Glutamatergic neuron (in vitro differentiated cells): ENCODE data around the gene TRAF1. TPM values are rescaled to one million over a fixed set of nuclear protein-coding genes. Genes with fewer than 3 reads are reported as not detected.

Source experiments
- DNase-seq: peaks from one replicate; pipeline ENCODE4 v3.0.0; 2022
- H3K27ac Mint-ChIP-seq: one replicate; pipeline ENCODE4 v1.8.0; 2020; ENCODE audit warnings: mild to moderate bottlenecking, mixed read lengths, inconsistent platforms; ENCODE audit not compliant: unreplicated experiment
- H3K27me3 Mint-ChIP-seq: one replicate; pipeline ENCODE4 v1.8.0; 2020; ENCODE audit warnings: mild to moderate bottlenecking, moderate library complexity, mixed read lengths, inconsistent platforms; ENCODE audit not compliant: unreplicated experiment
- H3K36me3 Mint-ChIP-seq: one replicate; pipeline ENCODE4 v1.8.0; 2020; ENCODE audit warnings: mild to moderate bottlenecking, mixed read lengths, inconsistent platforms; ENCODE audit not compliant: unreplicated experiment
- H3K4me1 Mint-ChIP-seq: one replicate; pipeline ENCODE4 v1.8.0; 2020; ENCODE audit warnings: mild to moderate bottlenecking, low read depth, mixed read lengths, inconsistent platforms; ENCODE audit not compliant: unreplicated experiment
- H3K4me3 Mint-ChIP-seq: one replicate; pipeline ENCODE4 v1.8.0; 2020; ENCODE audit warnings: mild to moderate bottlenecking, mixed read lengths, inconsistent platforms; ENCODE audit not compliant: unreplicated experiment
- H3K9me3 Mint-ChIP-seq: one replicate; pipeline ENCODE4 v1.8.0; 2020; ENCODE audit warnings: mild to moderate bottlenecking, moderate library complexity, mixed read lengths, inconsistent platforms; ENCODE audit not compliant: unreplicated experiment
- total RNA-seq: library from RNA; stranded (reverse); fragmentation: NEBNext Ultra II Directional; extraction: Animal tissue kit (Norgen Biotek cat#: 25700); gene quantifications from one replicate; pipeline ENCODE4 v1.2.1, GENCODE V29; 2021; ENCODE audit not compliant: unreplicated experiment
- TF ChIP-seq, protein P1 (sequence below): fragments of 200-600 bp; sonication (generic); IDR thresholded peaks from one replicate; pipeline ENCODE4 v1.5.0; 2021; ENCODE audit not compliant: partially characterized antibody, unreplicated experiment

Gene TRAF1
- total RNA-seq, 1 donor from 2014 or later = 1.6 TPM

DNA sequence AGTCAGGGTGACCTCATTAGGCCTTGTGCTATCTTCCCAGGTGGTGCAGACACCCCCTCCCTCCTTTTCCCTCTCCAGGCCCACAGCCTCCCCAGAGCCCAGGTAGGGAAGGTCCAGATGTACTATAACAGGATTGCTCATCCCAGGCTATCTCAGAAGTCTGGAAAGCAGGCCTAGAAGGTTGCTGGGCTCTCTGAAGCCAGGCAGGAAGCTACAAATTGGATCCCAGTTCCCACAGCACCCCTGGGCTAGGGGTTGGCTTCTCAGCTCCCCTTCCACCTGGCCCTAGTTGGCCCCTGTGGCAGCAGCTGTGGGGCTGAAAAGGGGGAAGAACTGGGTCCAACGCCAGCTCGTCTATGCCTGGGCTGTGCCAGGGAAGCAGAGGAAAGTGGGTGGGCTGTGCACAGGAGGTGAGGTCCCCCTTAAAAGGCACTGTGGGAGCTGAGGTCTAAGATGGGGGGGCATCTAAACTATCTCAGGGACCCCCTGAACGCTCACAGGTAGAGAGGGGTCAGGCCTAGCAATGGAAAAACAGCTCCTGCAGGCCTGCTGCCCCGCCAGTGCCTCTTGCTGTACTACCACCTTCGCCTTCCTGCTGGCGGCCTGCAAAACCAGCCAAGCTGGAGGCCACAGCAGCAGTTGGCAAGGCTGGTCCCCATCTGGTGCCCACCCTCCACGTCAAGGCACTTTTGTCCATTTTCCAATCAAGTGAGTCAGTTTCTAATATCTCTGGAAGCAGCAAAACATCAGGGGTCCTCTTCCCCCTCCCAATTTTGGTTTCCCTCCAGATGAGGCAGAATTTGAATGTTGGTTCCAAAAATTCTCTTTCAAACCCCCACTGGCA lies 70.5 kb downstream of the TRAF1 start:
- Mint-ChIP-seq H3K9me3 (no peaks in the 10 kb centered on the region), H3K27me3 (peaks cover 10% of the 10 kb centered on the region)

DNA sequence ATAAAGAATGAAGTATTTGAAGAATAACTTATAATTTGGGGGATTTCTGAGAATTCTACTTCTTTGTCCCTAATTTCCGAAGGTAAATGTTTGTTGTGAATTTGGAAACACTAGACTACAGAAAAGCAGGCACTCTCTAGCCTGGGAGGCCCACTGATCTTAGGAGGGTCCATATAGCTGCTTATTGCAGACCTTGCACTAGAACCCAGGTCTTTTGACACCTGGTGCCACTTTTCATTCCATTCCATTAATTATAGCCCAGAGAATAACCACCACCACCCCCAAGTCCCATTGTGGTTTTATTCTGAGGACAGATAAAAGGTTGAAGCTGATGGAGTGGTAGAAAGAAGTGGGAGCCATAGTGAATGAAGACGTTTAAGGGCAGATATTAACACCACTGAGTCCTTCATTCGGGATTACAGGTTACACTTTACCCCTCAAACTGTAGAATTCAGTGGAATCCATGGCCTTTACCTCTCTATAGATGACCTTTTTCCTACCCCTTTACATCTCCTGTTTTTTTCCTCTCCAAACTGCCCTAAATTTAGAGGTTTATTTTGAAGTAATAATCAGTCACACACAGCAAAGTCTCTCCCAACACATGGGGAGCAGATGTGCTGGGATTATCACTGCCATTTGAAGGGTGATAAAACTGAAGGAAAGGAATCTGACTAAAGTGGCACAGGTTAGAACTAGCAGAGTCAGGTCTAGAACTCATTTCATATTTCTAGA lies 71.8 kb downstream of the TRAF1 start:
- DNase-seq = no peak
- TF ChIP-seq, protein P1, sequence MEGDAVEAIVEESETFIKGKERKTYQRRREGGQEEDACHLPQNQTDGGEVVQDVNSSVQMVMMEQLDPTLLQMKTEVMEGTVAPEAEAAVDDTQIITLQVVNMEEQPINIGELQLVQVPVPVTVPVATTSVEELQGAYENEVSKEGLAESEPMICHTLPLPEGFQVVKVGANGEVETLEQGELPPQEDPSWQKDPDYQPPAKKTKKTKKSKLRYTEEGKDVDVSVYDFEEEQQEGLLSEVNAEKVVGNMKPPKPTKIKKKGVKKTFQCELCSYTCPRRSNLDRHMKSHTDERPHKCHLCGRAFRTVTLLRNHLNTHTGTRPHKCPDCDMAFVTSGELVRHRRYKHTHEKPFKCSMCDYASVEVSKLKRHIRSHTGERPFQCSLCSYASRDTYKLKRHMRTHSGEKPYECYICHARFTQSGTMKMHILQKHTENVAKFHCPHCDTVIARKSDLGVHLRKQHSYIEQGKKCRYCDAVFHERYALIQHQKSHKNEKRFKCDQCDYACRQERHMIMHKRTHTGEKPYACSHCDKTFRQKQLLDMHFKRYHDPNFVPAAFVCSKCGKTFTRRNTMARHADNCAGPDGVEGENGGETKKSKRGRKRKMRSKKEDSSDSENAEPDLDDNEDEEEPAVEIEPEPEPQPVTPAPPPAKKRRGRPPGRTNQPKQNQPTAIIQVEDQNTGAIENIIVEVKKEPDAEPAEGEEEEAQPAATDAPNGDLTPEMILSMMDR = no peak
- Mint-ChIP-seq H3K36me3 (no peaks in the 10 kb centered on the region), H3K27me3 (peaks cover 5% of the 10 kb centered on the region), H3K9me3 (no peaks in the 10 kb centered on the region), H3K4me3 (no peak overlapping the region), H3K27ac (no peak overlapping the region), H3K4me1 (peaks cover 21% of the 10 kb centered on the region)

More for the DNA sequence above, 70.5 kb downstream of the TRAF1 start:
- Mint-ChIP-seq H3K4me3 (no peak overlapping the region), H3K4me1 (peaks cover 18% of the 10 kb centered on the region), H3K27ac (no peak overlapping the region), H3K36me3 (no peaks in the 10 kb centered on the region)
- no peak for DNase-seq
- TF ChIP-seq, protein P1 = no peak

DNA sequence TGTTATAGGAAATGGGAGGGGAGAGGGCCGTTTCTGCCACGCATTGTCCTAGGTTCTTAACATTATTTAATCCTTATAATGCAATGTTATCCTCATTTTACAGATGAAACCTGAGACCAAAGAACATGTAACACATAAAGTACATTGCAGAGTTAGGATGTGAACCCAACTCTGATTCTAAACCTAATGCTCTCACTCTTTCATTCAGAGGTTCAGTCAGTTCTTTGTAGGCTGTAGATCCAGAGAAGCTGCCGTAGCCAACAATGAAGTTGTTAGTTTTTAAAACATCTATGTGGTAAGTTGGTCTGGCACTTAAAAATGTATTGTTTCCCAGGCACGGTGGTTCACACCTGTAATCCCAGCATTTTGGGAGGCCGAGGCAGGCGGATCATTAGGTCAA lies 73.4 kb downstream of the TRAF1 start:
- no peak for DNase-seq
- Mint-ChIP-seq H3K9me3 (no peaks in the 10 kb centered on the region), H3K4me1 (peaks cover 17% of the 10 kb centered on the region), H3K27me3 (no peaks in the 10 kb centered on the region), H3K4me3 (no peak overlapping the region), H3K36me3 (no peaks in the 10 kb centered on the region), H3K27ac (no peak overlapping the region)
- TF ChIP-seq, protein P1 = no peak

Other genes starting within 250 kb of the TRAF1 start
- 25.4 TPM for gene MEGF9, start 212.3 kb downstream of the TRAF1 start, total RNA-seq
- gene FBXW2, start 133.4 kb downstream of the TRAF1 start, total RNA-seq = 67.2 TPM
- gene PSMD5, start 83.9 kb downstream of the TRAF1 start, total RNA-seq = 48.5 TPM
- gene PHF19, start 49.6 kb downstream of the TRAF1 start, total RNA-seq = 18.9 TPM
- gene C5, start 123.5 kb upstream of the TRAF1 start, total RNA-seq = 1.0 TPM
- 9.5 TPM for gene CNTRL, start 148.2 kb upstream of the TRAF1 start, total RNA-seq